Measurements from ENCODE around the gene TMEM100.
"Not testable (repeated sequence)": the region's sequence is repeated elsewhere in the genome, so short reads cannot be mapped to it uniquely, and the experiment has no call there.

TMEM100 gene

GRCh38 chr17:55683550-55684315 is 38.9 kb downstream of the TMEM100 start:
- no peak for DNase-seq

GRCh38 chr17:55681342-55681700 is 41.3 kb downstream of the TMEM100 start:
- no peak for DNase-seq

GRCh38 chr17:55680686-55681341 is 41.9 kb downstream of the TMEM100 start:
- no peak for DNase-seq

DNA sequence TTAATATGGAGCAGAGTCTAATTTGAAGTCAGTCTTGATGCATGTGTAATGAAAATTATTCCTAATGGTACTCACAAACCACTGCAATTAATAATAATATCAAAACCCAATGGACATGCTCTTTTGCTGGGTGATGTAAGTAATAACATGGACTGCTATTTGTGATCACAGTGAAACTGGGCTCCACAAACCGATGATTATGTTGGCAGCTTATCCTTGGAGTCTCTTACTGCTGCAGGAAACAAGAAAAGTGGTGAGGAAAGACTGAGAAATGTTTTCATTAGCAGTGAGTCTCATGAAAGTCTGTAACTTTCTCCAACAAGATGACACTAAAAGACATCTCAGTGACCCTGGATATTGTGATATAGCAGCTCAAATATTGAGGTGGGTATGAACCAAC is 45.2 kb downstream of the TMEM100 start:
- DNase-seq, result no peak

DNA sequence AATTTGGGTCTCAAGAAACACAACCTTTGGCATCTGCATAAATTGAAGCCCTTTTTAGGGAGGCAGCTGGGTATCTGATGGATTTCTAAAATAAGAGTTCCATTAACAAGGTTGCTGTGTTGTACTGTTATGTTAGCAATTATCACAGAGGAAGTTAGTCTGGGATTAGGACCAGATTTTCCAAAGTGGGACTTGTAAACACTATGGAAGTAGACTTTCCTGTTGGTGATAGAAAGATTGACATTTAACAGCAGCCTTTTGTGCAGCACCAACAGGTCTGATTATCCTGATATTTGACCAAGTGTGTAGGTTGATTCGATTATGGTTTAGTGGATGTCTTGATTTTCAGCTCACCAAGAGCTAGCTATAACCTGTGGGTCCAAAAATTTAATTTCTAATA is 46.4 kb downstream of the TMEM100 start:
- DNase-seq, result no peak

DNA sequence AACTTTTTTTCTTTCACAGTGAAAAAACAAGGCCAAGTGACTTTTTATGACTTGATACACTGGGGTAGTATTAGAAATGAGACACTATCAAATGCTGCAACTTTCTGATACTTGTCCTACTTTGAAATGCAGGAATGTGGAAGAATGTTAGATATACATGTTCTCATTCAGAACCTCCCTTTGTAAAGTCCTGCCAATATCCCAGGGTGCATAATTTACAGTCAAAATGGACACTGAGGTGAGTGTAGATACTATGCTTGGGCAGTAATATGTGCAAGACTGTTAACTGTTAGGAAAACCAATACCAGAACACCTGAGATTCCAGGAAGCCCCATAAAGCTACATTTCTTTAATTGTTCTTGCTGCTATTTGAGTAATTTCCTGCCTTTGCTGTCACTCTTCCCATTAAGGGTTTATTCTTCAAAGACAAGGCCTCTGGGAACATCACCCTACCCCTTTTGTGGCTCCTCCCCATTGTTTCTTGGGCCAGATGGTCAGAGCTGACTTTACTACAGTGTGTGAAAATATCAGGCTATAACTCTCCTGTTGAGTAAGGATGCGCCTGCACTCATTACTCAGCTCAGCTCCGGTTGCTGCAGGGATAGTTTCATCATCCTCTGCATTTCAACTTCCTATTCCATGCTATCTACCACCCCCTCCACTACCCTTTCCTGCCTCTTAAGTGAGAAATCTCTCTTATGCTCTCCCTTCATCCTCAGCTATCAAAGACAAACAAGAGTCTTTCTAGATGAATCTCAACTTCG is 48.7 kb downstream of the TMEM100 start:
- DNase-seq, result no peak

- DNase-seq, result no peak
Measured at GRCh38 chr17:55672585-55673501, 49.8 kb downstream of the TMEM100 start.

DNA sequence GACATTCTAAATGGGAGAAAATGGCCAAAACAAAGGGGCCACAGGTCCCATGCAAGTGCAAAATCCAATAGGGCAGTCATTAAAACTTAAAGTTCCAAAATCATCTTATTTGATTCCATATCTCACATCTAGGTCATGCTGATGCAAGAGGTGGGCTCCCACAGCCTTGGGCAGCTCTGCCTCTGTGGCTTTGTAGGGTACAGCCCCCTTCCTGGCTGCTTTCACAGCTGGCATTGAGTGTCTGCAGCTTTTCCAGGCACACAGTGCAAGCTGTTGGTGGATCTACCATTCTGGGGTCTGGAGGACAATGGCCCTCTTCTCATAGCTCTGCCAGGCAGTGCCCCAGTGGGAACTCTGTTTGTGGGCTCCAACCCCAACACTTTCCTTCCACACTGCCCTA is 50.7 kb downstream of the TMEM100 start:
- not testable (repeated sequence) for DNase-seq

All from activated CD4-positive, alpha-beta T cell treated with anti-CD3 and anti-CD28 coated beads, Interleukin-2, amount 50 U/mL, for 16 hours (primary cell).